Measurements from ENCODE around the gene H1-8.

DNA sequence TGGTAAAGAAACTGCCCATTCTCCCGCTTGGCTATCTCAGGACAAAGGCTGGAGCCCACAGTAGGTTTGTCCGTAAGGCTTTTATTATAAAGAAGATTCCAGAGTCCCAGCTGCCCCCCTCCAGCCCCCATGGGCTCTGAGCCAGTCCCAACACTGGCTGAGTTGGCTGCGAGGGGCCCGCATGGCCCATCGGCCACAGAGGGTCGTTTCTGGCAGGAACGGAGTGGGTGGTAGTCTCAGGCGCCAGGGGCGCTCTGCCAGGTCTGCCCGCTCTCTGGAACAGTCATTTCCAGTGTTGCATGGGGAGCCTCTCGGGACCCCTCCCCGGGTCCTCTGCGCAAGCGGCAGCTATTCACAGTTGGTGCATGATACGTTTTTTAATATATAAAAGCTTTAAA, 12.2 kb downstream of the H1-8 start:
- TF ChIP-seq, protein P1, sequence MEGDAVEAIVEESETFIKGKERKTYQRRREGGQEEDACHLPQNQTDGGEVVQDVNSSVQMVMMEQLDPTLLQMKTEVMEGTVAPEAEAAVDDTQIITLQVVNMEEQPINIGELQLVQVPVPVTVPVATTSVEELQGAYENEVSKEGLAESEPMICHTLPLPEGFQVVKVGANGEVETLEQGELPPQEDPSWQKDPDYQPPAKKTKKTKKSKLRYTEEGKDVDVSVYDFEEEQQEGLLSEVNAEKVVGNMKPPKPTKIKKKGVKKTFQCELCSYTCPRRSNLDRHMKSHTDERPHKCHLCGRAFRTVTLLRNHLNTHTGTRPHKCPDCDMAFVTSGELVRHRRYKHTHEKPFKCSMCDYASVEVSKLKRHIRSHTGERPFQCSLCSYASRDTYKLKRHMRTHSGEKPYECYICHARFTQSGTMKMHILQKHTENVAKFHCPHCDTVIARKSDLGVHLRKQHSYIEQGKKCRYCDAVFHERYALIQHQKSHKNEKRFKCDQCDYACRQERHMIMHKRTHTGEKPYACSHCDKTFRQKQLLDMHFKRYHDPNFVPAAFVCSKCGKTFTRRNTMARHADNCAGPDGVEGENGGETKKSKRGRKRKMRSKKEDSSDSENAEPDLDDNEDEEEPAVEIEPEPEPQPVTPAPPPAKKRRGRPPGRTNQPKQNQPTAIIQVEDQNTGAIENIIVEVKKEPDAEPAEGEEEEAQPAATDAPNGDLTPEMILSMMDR (IDR thresholded peaks at IDR 0.05 in 2 of 3, conservative IDR thresholded peaks at IDR 0.05 in 1 of 3; ENCODE audit: borderline replicate concordance in 1 of 3, insufficient read depth in 1 of 3, low read depth in 2 of 3, low read length in 2 of 3): no peak
- TF ChIP-seq JUND (IDR thresholded peaks at IDR 0.05): no peak
